Testis (tissue), 3 donors: ENCODE results near the gene MOXD1. TPM values are rescaled to one million over a fixed set of nuclear protein-coding genes. Genes with fewer than 3 reads are reported as not detected.
"Not testable (repeated sequence)": the region's sequence is repeated elsewhere in the genome, so short reads cannot be mapped to it uniquely, and the experiment has no call there.

ENCODE experiments used
- DNase-seq: peaks from one replicate; pipeline ENCODE4 v3.0.0-alpha.2; 2019
- H3K27ac ChIP-seq, 2 donors: fragments of 200-600 bp; sonication (generic); one replicate each; pipeline ENCODE4 v1.5.1; 2019
- H3K27me3 ChIP-seq: fragments of 200-600 bp; sonication (generic); one replicate; pipeline ENCODE4 v1.5.1; 2019
- H3K36me3 ChIP-seq: fragments of 200-600 bp; sonication (generic); one replicate; pipeline ENCODE4 v1.5.1; 2017; ENCODE audit warnings: low read depth; ENCODE audit errors: missing control alignments
- H3K4me1 ChIP-seq: fragments of 200-600 bp; sonication (generic); one replicate; pipeline ENCODE4 v1.5.1; 2019
- H3K4me3 ChIP-seq, 2 donors: fragments of 200-600 bp; sonication (generic); one replicate each; pipeline ENCODE4 v1.5.1; 2017 to 2019
- H3K9me3 ChIP-seq: fragments of 200-600 bp; sonication (generic); one replicate; pipeline ENCODE4 v1.5.1; 2017
- POLR2A ChIP-seq: fragments of 450-650 bp; IDR thresholded peaks from one replicate; pipeline ENCODE4 v1.6.1; 2017; ENCODE audit warnings: antibody characterized with exemption, mild to moderate bottlenecking, moderate library complexity
- WGBS, 2 donors: methylation state at CpG; one replicate each; pipeline ENCODE4 v1.1.5; 2018; 5-methylcytosine and 5-hydroxymethylcytosine counted together
- intact Hi-C: fragments of 100-400 bp; cut with DNase I; formaldehyde crosslinking; loops from one replicate; pipeline ENCODE4 v1.15.1; 2023; ENCODE audit warnings: low total_unique reads
- polyA plus RNA-seq: library from polyadenylated mRNA; stranded (reverse); fragments of 350-450 nt; fragmentation: Illumina TruSeq; extraction: RNeasy Lipid Tissue Mini Kit (QIAGEN cat#74804); gene quantifications from one replicate; pipeline ENCODE4 v1.2.3, GENCODE V29; 2014; ENCODE audit warnings: low read depth, low replicate concordance; ENCODE audit not compliant: insufficient read depth
- total RNA-seq, 2 donors: library from RNA; depleted of rRNA; stranded (reverse); fragments of >200 nt; gene quantifications; one replicate each; pipeline ENCODE4 v1.2.3, GENCODE V29; 2016
- TF ChIP-seq, protein P1 (sequence below), 3 experiments: fragments of 450-650 bp in 2 of 3; fragments of 200-600 bp in 1 of 3; sonication (generic) in 1 of 3; IDR thresholded peaks; one replicate each; pipeline ENCODE4 v1.5.1; 2016 to 2019; ENCODE audit warnings: antibody characterized with exemption in 3 of 3, mild to moderate bottlenecking in 2 of 3, moderate library complexity in 1 of 3

MOXD1 gene
- total and polyA plus RNA-seq, 3 donors from 2014 or later = 3.1 to 8.6 (median 7.4) TPM

- intact Hi-C loops = loop anchor here (5.0 kb wide), 1 partner anchor 203 kb away; no protein-coding TSS in a partner anchor
- TF ChIP-seq POLR2A = no peak
- TF ChIP-seq, protein P1, sequence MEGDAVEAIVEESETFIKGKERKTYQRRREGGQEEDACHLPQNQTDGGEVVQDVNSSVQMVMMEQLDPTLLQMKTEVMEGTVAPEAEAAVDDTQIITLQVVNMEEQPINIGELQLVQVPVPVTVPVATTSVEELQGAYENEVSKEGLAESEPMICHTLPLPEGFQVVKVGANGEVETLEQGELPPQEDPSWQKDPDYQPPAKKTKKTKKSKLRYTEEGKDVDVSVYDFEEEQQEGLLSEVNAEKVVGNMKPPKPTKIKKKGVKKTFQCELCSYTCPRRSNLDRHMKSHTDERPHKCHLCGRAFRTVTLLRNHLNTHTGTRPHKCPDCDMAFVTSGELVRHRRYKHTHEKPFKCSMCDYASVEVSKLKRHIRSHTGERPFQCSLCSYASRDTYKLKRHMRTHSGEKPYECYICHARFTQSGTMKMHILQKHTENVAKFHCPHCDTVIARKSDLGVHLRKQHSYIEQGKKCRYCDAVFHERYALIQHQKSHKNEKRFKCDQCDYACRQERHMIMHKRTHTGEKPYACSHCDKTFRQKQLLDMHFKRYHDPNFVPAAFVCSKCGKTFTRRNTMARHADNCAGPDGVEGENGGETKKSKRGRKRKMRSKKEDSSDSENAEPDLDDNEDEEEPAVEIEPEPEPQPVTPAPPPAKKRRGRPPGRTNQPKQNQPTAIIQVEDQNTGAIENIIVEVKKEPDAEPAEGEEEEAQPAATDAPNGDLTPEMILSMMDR (IDR thresholded peaks at IDR 0.05) = peak; percentile 76 to 90 (median 88)
- H3K36me3 ChIP-seq = no peaks in the 10 kb centered on the region
- no peak overlapping the region for H3K27ac ChIP-seq
- H3K4me3 ChIP-seq = peak overlapping the region in 1 of 2 donors; percentile 4
- no peaks in the 10 kb centered on the region for H3K4me1 ChIP-seq
- no peaks in the 10 kb centered on the region for H3K27me3 ChIP-seq
- WGBS, 2 donors = 0 to 1% methylated on average over 12 of the region's 12 CpGs
- DNase-seq = peak; percentile 81
- no peaks in the 10 kb centered on the region for H3K9me3 ChIP-seq
Observed at GRCh38 chr6:132279592-132280139, 121.6 kb downstream of the MOXD1 start.

DNA sequence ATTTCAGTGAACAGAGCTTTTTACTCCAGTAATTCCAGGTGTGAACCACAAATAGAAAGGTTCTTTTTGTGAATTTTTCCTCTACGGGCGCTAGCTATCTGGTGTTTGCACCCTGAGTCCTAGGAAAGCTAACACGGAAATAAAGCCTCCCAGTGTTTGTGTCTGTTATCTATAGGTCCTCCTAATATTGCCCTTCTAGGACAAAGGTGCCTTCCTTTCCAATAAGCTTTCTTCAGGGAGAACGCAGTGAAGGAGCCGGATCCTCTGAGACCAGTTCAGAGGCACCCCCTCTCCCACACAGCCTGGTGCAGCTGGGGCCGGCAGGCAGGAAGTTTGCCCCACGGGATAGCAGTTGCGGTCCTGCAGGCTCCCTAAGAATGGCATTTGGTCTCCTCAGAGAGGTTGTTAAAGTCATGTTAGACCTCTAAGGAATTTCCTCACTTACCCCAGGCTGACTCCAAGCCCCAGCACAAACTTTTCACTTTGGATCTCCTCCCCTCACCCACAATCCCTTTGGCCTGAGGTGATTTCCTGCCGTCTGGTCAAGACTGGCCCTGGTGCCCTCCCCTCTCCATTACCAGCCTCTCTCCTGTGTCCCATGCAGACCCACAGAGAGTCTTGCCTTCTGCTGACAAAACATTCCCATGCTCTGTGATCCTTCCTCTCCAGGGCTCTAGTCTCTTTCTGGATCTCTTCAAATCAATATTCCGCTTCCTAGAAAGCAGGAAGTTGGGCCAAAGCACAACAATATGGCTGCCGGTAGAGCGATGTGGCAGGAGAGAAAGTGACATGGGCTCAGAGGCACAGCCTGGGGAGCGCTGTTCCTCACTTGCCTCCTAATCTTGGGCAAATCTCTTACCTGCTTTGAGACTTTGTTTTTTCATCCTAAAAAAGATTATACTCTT is 126.0 kb downstream of the MOXD1 start:
- Histone ChIP-seq H3K27me3 (no peaks in the 10 kb centered on the region), H3K36me3 (no peaks in the 10 kb centered on the region), H3K4me3 (peak overlapping the region; percentile 15 to 20), H3K9me3 (no peaks in the 10 kb centered on the region), H3K4me1 (no peaks in the 10 kb centered on the region), H3K27ac (no peak overlapping the region)
- intact Hi-C loops = loop anchor here (5.0 kb wide), 1 partner anchor 207 kb away; no protein-coding TSS in a partner anchor
- TF ChIP-seq, protein P1 (IDR thresholded peaks at IDR 0.05) = no peak
- TF ChIP-seq POLR2A = no peak
- DNase-seq = peak; percentile 15
- WGBS, 2 donors = 41 to 65% methylated on average over 13 of the region's 13 CpGs

DNA sequence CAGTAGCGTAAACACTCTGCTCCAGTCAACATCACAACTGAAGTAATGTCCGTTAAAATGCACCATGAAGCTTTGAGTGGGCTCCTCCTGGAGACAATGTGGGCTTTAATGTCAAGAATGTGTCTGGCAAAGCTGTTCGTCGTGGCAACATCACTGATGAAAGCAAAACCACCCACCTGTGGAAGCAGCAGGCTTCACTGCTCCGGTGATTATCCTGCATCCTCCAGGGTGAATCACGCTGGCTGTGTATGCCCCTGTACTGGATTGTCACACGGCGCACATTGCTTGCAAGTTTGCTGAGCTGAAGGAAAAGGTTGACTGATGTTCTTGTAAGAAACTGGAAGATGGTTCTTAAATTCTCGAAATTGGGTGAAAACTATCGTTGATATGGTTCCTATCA is 128.5 kb downstream of the MOXD1 start:
- Histone ChIP-seq H3K27me3 (no peaks in the 10 kb centered on the region), H3K4me3 (no peak overlapping the region), H3K36me3 (no peaks in the 10 kb centered on the region), H3K27ac (no peak overlapping the region), H3K9me3 (no peaks in the 10 kb centered on the region), H3K4me1 (no peaks in the 10 kb centered on the region)
- intact Hi-C loops = no loop called here
- DNase-seq = no peak
- 86 to 87% methylated on average over 9 to 10 of the region's 10 CpGs for WGBS, 2 donors
- TF ChIP-seq POLR2A = no peak
- TF ChIP-seq, protein P1 (IDR thresholded peaks at IDR 0.05) = no peak

DNA sequence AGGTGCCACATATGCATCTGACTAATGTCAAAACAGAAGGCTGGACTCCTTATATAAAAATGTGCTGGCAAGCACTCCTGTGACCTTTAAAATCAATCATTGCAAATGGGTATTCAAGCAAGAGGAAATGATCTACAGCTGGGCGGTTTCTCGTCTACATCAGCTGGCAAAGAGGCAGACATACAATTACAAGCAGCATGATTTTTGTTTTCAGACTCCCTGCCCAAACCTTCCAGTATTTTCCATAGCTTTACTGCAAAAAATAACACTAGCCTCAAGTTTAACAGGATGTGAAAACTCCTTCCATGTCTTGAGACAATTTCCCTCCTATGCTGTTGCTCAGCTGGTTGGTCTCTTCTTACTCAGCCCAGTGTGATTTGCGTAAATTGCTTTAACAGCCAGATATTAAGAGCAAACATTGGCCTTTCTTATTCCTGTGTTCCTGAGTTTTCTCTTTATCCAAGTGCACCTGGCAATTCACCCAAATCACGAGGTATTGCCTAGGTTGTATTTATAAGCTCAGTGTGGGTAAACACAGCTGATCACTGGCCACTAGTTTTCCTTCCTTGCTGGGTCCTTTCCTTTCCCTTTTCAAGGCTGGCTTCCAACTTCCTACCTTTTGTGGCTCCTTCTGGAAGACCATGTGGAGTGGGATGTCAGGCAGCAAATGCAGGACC is 130.4 kb downstream of the MOXD1 start:
- Histone ChIP-seq H3K9me3 (no peaks in the 10 kb centered on the region), H3K27ac (no peak overlapping the region), H3K27me3 (no peaks in the 10 kb centered on the region), H3K36me3 (no peaks in the 10 kb centered on the region), H3K4me3 (no peak overlapping the region), H3K4me1 (no peaks in the 10 kb centered on the region)
- WGBS, 2 donors = 66 to 75% methylated on average over 4 of the region's 4 CpGs
- no peak for DNase-seq
- intact Hi-C loops = no loop called here
- TF ChIP-seq POLR2A = no peak

- H3K27ac ChIP-seq, H3K36me3 ChIP-seq, intact Hi-C loops, H3K4me3 ChIP-seq, DNase-seq, H3K4me1 ChIP-seq, H3K9me3 ChIP-seq, H3K27me3 ChIP-seq: not testable (repeated sequence)
- 91 to 97% methylated on average over 5 of the region's 5 CpGs for WGBS, 2 donors
Observed at GRCh38 chr6:132268666-132269065, 132.6 kb downstream of the MOXD1 start.
